ENCODE data around the gene KHDC1L. TPM values are rescaled to one million over a fixed set of nuclear protein-coding genes. Genes with fewer than 3 reads are reported as not detected.

The KHDC1L gene
- total and polyA plus RNA-seq, 8 donors, result 0.23 TPM; not detected in 7

- TF ChIP-seq, protein P1, sequence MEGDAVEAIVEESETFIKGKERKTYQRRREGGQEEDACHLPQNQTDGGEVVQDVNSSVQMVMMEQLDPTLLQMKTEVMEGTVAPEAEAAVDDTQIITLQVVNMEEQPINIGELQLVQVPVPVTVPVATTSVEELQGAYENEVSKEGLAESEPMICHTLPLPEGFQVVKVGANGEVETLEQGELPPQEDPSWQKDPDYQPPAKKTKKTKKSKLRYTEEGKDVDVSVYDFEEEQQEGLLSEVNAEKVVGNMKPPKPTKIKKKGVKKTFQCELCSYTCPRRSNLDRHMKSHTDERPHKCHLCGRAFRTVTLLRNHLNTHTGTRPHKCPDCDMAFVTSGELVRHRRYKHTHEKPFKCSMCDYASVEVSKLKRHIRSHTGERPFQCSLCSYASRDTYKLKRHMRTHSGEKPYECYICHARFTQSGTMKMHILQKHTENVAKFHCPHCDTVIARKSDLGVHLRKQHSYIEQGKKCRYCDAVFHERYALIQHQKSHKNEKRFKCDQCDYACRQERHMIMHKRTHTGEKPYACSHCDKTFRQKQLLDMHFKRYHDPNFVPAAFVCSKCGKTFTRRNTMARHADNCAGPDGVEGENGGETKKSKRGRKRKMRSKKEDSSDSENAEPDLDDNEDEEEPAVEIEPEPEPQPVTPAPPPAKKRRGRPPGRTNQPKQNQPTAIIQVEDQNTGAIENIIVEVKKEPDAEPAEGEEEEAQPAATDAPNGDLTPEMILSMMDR (IDR thresholded peaks at IDR 0.05), result no peak
- TF ChIP-seq POLR2A (IDR thresholded peaks at IDR 0.05) (no peak), EP300 (IDR thresholded peaks at IDR 0.05) (no peak), POLR2AphosphoS5 (IDR thresholded peaks at IDR 0.05) (no peak)
- intact Hi-C loops (cut with DNase I; ENCODE audit: low total_unique reads), result no loop called here
- no peak overlapping the region for H3K4me3 ChIP-seq
- no peaks in the 10 kb centered on the region for H3K9me3 ChIP-seq
- H3K27ac ChIP-seq, result no peak overlapping the region
- 87 to 92% (median 90%) methylated on average over 3 of the region's 3 CpGs for WGBS, 5 donors
- H3K36me3 ChIP-seq, result no peaks in the 10 kb centered on the region
- no peaks in the 10 kb centered on the region for H3K27me3 ChIP-seq
- H3K4me1 ChIP-seq, result no peaks in the 10 kb centered on the region
- no peak for DNase-seq
These were observed 2.4 kb upstream of the KHDC1L start for GRCh38 chr6:73227606-73228255.

GRCh38 chr6:73216859-73217258, 8.4 kb downstream of the KHDC1L start:
- H3K9me3 ChIP-seq, result no peaks in the 10 kb centered on the region
- no peak for DNase-seq
- H3K4me3 ChIP-seq, result no peak overlapping the region
- H3K4me1 ChIP-seq, result no peaks in the 10 kb centered on the region
- intact Hi-C loops (cut with DNase I; ENCODE audit: low total_unique reads), result no loop called here
- WGBS, 5 donors, result 94 to 95% (median 95%) methylated on average over 2 of the region's 2 CpGs
- TF ChIP-seq, protein P1 (IDR thresholded peaks at IDR 0.05), result no peak
- no peaks in the 10 kb centered on the region for H3K36me3 ChIP-seq
- no peak overlapping the region for H3K27ac ChIP-seq
- H3K27me3 ChIP-seq, result no peaks in the 10 kb centered on the region

DNA sequence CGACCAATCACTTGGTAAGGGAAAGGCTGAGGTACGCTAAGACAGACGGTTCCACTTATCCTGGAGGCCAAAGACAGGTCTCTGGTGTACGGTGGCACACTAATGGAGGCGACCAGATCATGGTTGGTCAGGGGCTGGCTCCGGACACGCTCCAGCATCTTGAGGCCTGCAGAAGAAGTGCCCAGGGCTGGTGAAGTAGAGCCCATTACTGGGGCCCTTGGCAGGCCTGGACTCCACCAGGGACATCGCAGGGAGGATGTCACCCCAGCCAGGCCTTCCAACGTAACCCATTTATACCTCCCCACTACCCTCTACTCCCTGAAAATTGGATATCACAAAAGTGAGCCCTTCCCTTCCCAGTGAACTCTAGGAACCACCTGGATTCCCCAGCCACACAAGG, 16.2 kb downstream of the KHDC1L start:
- Histone ChIP-seq H3K27me3 (no peaks in the 10 kb centered on the region), H3K4me1 (no peaks in the 10 kb centered on the region), H3K9me3 (no peaks in the 10 kb centered on the region), H3K27ac (no peak overlapping the region), H3K36me3 (no peaks in the 10 kb centered on the region), H3K4me3 (no peak overlapping the region)
- TF ChIP-seq POLR2A (IDR thresholded peaks at IDR 0.05) (no peak), POLR2AphosphoS5 (IDR thresholded peaks at IDR 0.05) (no peak)
- no peak for DNase-seq
- 66 to 97% (median 77%) methylated on average over 9 of the region's 9 CpGs for WGBS, 5 donors
- intact Hi-C loops (cut with DNase I; ENCODE audit: low total_unique reads), result no loop called here

GRCh38 chr6:73207221-73207837, 18.0 kb downstream of the KHDC1L start:
- intact Hi-C loops (cut with DNase I; ENCODE audit: low total_unique reads), result no loop called here
- H3K36me3 ChIP-seq, result no peaks in the 10 kb centered on the region
- WGBS, 5 donors, result 57 to 67% (median 62%) methylated on average over 3 of the region's 3 CpGs
- H3K4me3 ChIP-seq, result no peak overlapping the region
- no peak overlapping the region for H3K27ac ChIP-seq
- no peaks in the 10 kb centered on the region for H3K27me3 ChIP-seq
- H3K4me1 ChIP-seq, result no peaks in the 10 kb centered on the region
- DNase-seq, result no peak
- TF ChIP-seq EP300 (IDR thresholded peaks at IDR 0.05) (no peak), POLR2A (IDR thresholded peaks at IDR 0.05) (no peak), POLR2AphosphoS5 (IDR thresholded peaks at IDR 0.05) (no peak)
- TF ChIP-seq, protein P1 (IDR thresholded peaks at IDR 0.05), result no peak
- H3K9me3 ChIP-seq, result no peaks in the 10 kb centered on the region

DNA sequence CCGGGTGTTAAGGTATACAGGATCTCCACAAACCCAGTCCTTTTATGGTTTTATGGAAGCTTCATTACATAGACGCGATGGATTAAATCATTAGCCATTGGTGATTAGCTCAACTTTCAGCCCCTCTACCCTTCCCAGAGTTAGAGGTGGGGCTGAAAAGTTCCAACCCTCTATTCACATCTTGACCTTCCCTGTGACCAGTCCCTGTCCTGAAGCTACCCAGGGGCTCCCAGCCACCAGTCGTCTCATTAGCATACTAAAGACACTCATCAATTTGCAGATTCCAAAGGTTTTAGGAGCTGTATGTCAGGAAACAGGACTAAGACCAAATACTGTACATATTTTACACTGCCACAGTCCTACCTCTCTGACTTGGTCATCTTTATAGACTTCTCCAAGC, 21.0 kb downstream of the KHDC1L start:
- 78 to 89% (median 86%) methylated on average over 4 of the region's 4 CpGs for WGBS, 5 donors
- H3K27me3 ChIP-seq, result no peaks in the 10 kb centered on the region
- no peak for DNase-seq
- H3K36me3 ChIP-seq, result no peaks in the 10 kb centered on the region
- H3K4me3 ChIP-seq, result no peak overlapping the region
- intact Hi-C loops (cut with DNase I; ENCODE audit: low total_unique reads), result no loop called here
- no peak overlapping the region for H3K27ac ChIP-seq
- H3K4me1 ChIP-seq, result no peaks in the 10 kb centered on the region
- TF ChIP-seq POLR2AphosphoS5 (IDR thresholded peaks at IDR 0.05) (no peak), POLR2A (IDR thresholded peaks at IDR 0.05) (no peak), EP300 (IDR thresholded peaks at IDR 0.05) (no peak)
- TF ChIP-seq, protein P1 (IDR thresholded peaks at IDR 0.05), result no peak
- H3K9me3 ChIP-seq, result no peaks in the 10 kb centered on the region
